Activated CD4-positive, alpha-beta T cell treated with anti-CD3 and anti-CD28 coated beads, Interleukin-2, amount 10 ng/mL, durations not matched to agents 7 days and 5 days (primary cell): Measurements from ENCODE around the gene LAMA3. TPM values are rescaled to one million over a fixed set of nuclear protein-coding genes. Genes with fewer than 3 reads are reported as not detected.

Experiments
- CTCF ChIA-PET: fragments of 350-600 bp; sonication (Branson Sonifier 250); formaldehyde crosslinking; loops from one replicate; lab custom pipeline; 2021; ENCODE audit warnings: antibody characterized with exemption; lab: Charles Lee
- POLR2A ChIA-PET: fragments of 350-600 bp; sonication (Branson Sonifier 250); formaldehyde crosslinking; loops from one replicate; lab custom pipeline; 2021; ENCODE audit warnings: antibody characterized with exemption; lab: Charles Lee
- DNase-seq: peaks from one replicate; pipeline ENCODE4 v3.0.0-alpha.2; 2020
- H3K27ac Mint-ChIP-seq: one replicate; pipeline ENCODE4 v1.8.0; 2021; ENCODE audit warnings: mild to moderate bottlenecking, moderate library complexity, mixed read lengths
- H3K27me3 Mint-ChIP-seq: one replicate; pipeline ENCODE4 v1.8.0; 2021; ENCODE audit warnings: mixed read lengths
- H3K36me3 Mint-ChIP-seq: one replicate; pipeline ENCODE4 v1.8.0; 2021; ENCODE audit warnings: low read depth, mixed read lengths
- H3K4me1 Mint-ChIP-seq: one replicate; pipeline ENCODE4 v1.8.0; 2021; ENCODE audit warnings: mixed read lengths
- H3K4me3 Mint-ChIP-seq: one replicate; pipeline ENCODE4 v1.8.0; 2021; ENCODE audit warnings: mild to moderate bottlenecking, moderate library complexity, mixed read lengths
- H3K9me3 Mint-ChIP-seq: one replicate; pipeline ENCODE4 v1.8.0; 2021; ENCODE audit warnings: mixed read lengths
- total RNA-seq, 2 experiments: library from RNA; stranded (reverse); gene quantifications; one replicate each; pipeline ENCODE4 v1.2.3, GENCODE V29; 2021

The LAMA3 gene, protein sequence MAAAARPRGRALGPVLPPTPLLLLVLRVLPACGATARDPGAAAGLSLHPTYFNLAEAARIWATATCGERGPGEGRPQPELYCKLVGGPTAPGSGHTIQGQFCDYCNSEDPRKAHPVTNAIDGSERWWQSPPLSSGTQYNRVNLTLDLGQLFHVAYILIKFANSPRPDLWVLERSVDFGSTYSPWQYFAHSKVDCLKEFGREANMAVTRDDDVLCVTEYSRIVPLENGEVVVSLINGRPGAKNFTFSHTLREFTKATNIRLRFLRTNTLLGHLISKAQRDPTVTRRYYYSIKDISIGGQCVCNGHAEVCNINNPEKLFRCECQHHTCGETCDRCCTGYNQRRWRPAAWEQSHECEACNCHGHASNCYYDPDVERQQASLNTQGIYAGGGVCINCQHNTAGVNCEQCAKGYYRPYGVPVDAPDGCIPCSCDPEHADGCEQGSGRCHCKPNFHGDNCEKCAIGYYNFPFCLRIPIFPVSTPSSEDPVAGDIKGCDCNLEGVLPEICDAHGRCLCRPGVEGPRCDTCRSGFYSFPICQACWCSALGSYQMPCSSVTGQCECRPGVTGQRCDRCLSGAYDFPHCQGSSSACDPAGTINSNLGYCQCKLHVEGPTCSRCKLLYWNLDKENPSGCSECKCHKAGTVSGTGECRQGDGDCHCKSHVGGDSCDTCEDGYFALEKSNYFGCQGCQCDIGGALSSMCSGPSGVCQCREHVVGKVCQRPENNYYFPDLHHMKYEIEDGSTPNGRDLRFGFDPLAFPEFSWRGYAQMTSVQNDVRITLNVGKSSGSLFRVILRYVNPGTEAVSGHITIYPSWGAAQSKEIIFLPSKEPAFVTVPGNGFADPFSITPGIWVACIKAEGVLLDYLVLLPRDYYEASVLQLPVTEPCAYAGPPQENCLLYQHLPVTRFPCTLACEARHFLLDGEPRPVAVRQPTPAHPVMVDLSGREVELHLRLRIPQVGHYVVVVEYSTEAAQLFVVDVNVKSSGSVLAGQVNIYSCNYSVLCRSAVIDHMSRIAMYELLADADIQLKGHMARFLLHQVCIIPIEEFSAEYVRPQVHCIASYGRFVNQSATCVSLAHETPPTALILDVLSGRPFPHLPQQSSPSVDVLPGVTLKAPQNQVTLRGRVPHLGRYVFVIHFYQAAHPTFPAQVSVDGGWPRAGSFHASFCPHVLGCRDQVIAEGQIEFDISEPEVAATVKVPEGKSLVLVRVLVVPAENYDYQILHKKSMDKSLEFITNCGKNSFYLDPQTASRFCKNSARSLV (N-terminal part only)
- total RNA-seq = under 1 TPM; 0.20 to 0.54 TPM

DNA sequence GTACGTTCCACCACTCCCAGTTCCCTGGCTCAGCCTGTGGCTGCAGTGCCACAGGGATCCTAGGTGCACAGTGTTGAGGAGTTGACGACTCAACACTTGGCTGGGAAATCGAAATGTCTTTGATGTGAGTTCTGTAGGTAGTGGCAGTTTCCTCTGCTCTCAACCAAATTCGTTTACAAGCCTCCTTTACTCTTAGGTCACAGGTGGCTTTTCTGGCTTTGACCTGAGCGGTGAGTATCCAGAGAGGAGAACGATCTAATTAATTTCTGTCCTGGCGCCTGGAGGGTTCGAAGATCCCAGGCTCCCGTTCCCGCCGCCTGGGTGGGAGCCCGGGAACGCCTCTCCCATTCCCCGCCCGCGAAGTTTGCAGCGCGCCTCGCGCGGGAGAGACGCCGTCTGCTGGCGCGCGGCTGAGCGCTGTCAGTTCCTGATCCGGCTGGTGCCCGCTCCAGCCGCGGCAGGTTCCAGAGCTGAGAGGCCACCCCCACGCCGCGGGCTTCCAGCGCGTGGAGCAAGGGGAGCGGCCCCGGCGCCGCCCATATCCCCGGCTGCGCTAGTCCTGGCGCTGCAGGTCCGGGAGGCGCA lies at the start of gene LAMA3:
Gene LAMA3 (plus strand): TSS at position 423 of the 585 bp plus-strand sequence. CDS start 231 bp downstream, outside the sequence.
- Mint-ChIP-seq H3K9me3 (no peaks in the 10 kb centered on the region), H3K27ac (no peak within 1 kb of the TSS), H3K27me3 (peaks cover 52% of the 10 kb centered on the region), H3K4me3 (peak within 1 kb of the TSS; percentile 64), H3K4me1 (peaks cover 6% of the 10 kb centered on the region), H3K36me3 (no peaks in the 10 kb centered on the region)
- POLR2A ChIA-PET = no interaction called here
- CTCF ChIA-PET = no interaction called here
- DNase-seq = peak; percentile 22

DNA sequence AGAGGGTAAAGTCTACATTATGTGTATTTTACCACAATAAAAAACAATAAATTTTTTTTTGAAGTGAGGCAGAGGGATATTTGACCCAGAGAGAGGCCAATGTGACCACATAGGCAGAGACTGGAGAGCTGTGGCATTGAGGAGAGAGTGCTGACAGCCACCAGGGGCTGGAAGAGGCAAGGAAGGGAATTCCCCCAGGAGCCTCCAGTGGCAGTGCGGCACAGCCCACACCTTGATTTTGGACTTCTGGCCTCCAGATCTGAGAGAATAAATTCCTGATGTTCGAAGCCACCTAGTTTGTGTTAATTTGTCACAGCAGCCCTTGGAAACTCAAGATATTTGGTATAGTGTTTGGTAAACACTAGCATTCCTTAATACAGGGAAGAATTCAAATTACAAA lies 49.2 kb upstream of the LAMA3 start:
- POLR2A ChIA-PET = no interaction called here
- Mint-ChIP-seq H3K4me1 (peaks cover 6% of the 10 kb centered on the region), H3K27me3 (peaks cover 16% of the 10 kb centered on the region), H3K4me3 (no peak overlapping the region), H3K27ac (no peak overlapping the region), H3K9me3 (peaks cover 6% of the 10 kb centered on the region), H3K36me3 (no peaks in the 10 kb centered on the region)
- CTCF ChIA-PET = interaction anchor here (0.7 kb wide), 1 partner anchor 14 kb away, joined by 3 read pairs; no protein-coding TSS in a partner anchor
- no peak for DNase-seq

DNA sequence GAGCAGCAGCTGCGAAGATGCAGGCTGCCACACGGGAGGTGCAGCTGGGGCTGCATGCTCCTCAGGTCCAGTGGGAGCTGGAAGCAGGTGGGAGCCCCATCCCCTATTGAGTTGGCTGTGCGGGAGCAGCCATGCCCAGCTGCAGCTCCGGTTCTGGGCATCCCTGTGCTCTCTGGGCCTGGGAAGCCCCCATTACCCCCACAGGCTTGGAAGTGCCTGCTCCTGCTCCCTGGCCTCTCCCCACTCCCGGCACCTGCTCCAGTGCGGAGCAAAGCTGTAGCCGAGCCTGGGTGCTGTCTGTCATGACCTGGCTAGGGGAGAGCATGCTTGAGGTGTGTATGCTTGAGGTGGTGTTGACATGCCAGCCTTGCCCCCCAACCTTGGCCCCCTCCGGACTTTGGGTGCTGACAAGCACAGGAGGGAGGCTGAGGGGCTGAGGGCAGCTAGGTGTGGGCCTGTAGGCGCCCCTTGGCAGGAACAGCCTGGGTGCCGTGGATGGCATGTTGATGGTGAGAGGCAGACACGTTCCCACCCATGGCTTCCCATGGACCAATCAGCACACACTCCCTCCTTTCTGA lies 48.0 kb upstream of the LAMA3 start:
- Mint-ChIP-seq H3K9me3 (peaks cover 6% of the 10 kb centered on the region), H3K27ac (no peak overlapping the region), H3K27me3 (peaks cover 14% of the 10 kb centered on the region), H3K4me3 (no peak overlapping the region), H3K36me3 (no peaks in the 10 kb centered on the region), H3K4me1 (no peaks in the 10 kb centered on the region)
- ChIA-PET POLR2A (no interaction called here), CTCF (interaction anchor here (1.2 to 2.3 kb wide), 3 partner anchors 9 to 15 kb away, joined by 5 to 7 read pairs (median 6); no protein-coding TSS in a partner anchor)
- DNase-seq = no peak

DNA sequence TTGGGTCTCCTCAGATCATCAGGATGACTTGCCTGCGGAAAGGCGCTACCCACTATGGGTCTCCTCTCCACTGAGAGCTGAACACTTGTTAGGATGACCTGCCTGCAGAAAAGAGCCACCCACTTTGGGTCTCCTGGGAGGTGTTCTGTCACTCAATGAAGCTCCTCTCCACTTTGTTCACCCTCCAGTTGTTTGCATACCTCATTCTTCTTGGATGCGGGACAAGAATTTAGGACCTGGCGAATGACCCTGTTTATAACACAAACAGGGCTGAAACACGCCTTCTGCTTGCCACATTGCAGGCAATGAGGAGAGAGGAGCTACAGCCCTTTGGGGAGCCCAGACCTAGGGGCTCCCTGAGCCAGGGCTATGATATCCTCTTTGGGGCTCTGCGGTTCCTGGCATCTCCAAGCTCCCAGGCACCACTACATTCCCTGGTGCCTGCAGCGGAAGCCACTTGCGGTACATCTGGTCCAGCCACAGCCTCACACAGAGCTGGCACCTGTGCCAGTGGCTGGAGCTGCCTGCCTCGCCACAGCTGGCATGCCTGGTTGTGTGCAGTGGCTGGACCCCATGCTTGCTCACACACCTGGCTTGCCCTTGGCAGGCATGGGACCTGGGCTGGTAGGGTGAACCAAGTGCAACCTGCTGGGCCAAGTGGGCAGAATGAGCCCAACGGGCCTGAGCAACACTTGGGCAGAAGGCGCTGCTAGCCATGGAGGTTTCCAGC lies 47.2 kb upstream of the LAMA3 start:
- DNase-seq = no peak
- Mint-ChIP-seq H3K27ac (no peak overlapping the region), H3K9me3 (peaks cover 6% of the 10 kb centered on the region), H3K4me3 (no peak overlapping the region), H3K4me1 (no peaks in the 10 kb centered on the region), H3K27me3 (peaks cover 17% of the 10 kb centered on the region), H3K36me3 (no peaks in the 10 kb centered on the region)
- ChIA-PET CTCF (interaction anchor here (1.8 to 2.3 kb wide), 2 partner anchors 8 to 14 kb away, joined by 6 to 7 read pairs; no protein-coding TSS in a partner anchor), POLR2A (no interaction called here)

DNA sequence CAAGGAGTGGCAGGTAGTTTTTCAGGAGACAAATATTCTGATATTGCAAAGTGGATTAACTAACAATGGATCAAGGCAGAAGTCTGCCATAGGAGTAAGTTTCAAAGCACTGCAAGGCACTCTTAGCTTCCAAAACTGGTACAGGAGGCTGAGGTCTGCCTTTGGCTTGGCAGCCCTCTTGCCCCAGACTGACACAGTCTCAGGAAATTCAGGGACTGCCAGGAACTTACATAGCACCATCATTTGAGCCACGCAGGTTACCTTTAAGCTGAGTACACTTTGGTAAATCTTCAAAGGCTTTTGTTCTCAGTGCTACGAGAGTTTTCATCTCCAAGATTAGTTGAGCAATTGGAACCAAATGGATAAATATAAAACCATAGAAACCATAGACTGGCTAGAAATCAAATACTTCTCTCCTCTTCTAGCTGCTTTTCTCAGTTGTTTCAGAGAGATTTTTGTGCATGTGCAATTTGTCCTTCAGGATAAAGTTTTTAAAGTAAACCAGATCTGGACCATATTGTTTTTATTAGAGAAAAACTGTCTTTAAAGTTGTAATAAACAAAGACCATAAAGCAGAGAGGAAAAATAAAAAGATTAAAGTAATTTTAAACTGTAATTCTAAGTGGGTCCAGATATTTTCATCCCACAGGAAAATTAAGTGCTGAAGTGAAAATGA lies 45.3 kb upstream of the LAMA3 start:
- POLR2A ChIA-PET = no interaction called here
- no peak overlapping the region for H3K27ac Mint-ChIP-seq
- no peak for DNase-seq
- peaks cover 15% of the 10 kb centered on the region for H3K27me3 Mint-ChIP-seq
- H3K4me3 Mint-ChIP-seq = no peak overlapping the region
- peaks cover 6% of the 10 kb centered on the region for H3K9me3 Mint-ChIP-seq
- CTCF ChIA-PET = interaction anchor here (0.9 to 1.0 kb wide), 2 partner anchors 18 to 22 kb away, joined by 3 read pairs; no protein-coding TSS in a partner anchor
- no peaks in the 10 kb centered on the region for H3K36me3 Mint-ChIP-seq
- no peaks in the 10 kb centered on the region for H3K4me1 Mint-ChIP-seq

DNA sequence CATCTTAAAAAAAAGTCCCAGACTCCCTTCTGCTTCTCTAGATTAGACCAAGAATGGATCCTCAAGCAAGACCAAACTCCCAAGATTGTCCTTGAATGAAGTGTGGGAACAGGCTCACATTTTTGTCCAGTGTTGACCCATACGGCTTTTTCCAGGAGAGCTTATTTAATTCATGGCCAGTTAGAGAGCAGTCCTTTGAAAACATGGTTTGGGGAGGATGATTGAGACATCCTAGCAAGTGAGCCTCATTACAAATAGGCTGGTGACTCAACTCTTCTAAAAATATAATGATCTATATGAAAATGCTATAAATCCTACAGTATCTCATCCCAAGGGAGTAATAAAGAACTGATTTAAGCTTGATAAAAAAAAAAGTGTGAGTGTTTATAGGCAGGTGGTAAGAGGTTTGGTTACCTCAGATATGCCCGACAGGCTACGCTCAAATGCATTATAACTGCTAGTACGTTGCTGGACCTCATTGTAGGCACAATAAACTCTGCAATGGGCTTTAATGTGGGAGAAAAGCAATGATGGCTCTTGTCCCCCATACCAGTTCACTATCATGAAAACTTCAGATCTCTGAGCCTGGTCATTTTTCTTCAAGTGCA lies 43.6 kb upstream of the LAMA3 start:
- H3K4me3 Mint-ChIP-seq = no peak overlapping the region
- DNase-seq = no peak
- H3K9me3 Mint-ChIP-seq = peaks cover 6% of the 10 kb centered on the region
- no peak overlapping the region for H3K27ac Mint-ChIP-seq
- no peaks in the 10 kb centered on the region for H3K36me3 Mint-ChIP-seq
- peaks cover 20% of the 10 kb centered on the region for H3K27me3 Mint-ChIP-seq
- H3K4me1 Mint-ChIP-seq = no peaks in the 10 kb centered on the region
- CTCF ChIA-PET = no interaction called here
- POLR2A ChIA-PET = no interaction called here

DNA sequence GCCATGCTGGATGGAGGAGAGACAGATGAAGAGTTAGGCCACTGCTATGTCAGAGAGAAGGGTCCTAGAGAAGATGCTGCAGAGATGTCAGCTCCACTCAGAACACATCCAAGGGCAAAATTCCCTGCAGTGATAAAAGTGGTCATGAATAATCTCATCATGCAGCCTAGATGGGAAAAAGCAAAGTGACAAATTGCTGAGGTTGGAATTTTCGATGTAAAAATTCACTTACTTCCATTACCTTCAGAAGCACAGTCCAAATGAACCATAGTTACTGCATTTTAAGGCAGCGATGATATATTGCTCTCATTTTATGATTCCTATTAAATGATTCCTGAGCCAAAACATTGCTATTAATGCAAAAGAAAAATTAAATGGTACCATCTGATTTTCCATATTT lies 43.0 kb upstream of the LAMA3 start:
- CTCF ChIA-PET = interaction anchor here (0.7 to 1.0 kb wide), 2 partner anchors 8 to 33 kb away, joined by 3 read pairs; no protein-coding TSS in a partner anchor
- POLR2A ChIA-PET = no interaction called here
- no peak overlapping the region for H3K27ac Mint-ChIP-seq
- no peaks in the 10 kb centered on the region for H3K36me3 Mint-ChIP-seq
- H3K4me1 Mint-ChIP-seq = no peaks in the 10 kb centered on the region
- H3K4me3 Mint-ChIP-seq = no peak overlapping the region
- DNase-seq = no peak
- peaks cover 6% of the 10 kb centered on the region for H3K9me3 Mint-ChIP-seq
- H3K27me3 Mint-ChIP-seq = peaks cover 20% of the 10 kb centered on the region

DNA sequence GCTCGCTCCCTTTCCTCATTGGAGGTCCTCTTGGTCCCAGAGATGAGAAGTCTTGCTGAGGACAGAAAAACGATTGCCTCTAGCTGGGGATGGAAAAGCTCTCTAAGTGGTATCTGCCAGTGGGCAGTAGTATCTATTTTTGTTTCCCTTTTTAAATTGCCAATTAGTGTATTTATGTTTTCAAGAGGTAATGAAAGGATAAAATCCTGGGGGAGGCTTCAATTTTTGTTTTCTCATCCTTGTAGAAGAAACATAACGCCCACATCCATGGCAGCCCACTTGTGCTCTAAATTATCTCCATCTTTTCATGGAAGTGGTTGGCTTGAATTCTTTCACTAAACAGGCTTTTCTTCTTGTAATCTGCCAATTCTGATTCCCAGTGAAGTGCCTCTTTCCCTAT lies 40.8 kb upstream of the LAMA3 start:
- ChIA-PET POLR2A (no interaction called here), CTCF (no interaction called here)
- no peaks in the 10 kb centered on the region for H3K9me3 Mint-ChIP-seq
- no peak for DNase-seq
- no peaks in the 10 kb centered on the region for H3K36me3 Mint-ChIP-seq
- H3K4me3 Mint-ChIP-seq = no peak overlapping the region
- peaks cover 20% of the 10 kb centered on the region for H3K27me3 Mint-ChIP-seq
- no peaks in the 10 kb centered on the region for H3K4me1 Mint-ChIP-seq
- no peak overlapping the region for H3K27ac Mint-ChIP-seq

DNA sequence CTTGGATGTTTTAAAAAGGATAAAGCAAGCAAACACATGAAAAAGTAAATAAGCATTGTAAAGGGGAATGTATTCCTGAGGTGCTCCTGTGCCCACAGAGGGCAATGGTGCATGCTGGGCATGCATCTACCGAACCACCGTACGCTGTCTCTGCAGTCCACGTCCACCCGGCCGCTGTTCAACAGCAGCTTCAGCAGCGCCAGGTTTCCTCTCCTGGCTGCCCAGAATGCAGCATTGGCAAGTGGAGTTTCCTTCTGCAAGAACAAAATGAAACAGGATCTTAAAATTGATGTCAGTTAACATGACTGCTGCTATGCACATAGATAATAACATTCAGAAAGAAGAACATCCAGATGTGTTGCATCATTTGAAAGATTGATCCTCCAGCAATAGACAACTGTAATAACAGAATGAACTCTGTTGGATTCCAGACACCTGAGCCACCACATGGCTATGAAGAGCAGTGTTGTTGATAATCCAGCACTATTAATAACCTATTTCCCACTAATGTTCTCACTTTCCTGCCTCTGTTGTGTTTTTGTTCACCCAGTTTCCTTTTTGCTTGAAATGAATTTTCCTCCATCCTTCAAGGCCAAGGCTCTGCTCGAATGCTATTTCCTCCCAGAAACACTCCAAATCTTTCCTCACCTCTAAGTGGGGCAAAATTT lies 40.2 kb upstream of the LAMA3 start:
- CTCF ChIA-PET = no interaction called here
- Mint-ChIP-seq H3K4me3 (no peak overlapping the region), H3K27ac (no peak overlapping the region)

More for the DNA sequence above, 40.2 kb upstream of the LAMA3 start:
- Mint-ChIP-seq H3K27me3 (peaks cover 20% of the 10 kb centered on the region), H3K4me1 (no peaks in the 10 kb centered on the region), H3K36me3 (no peaks in the 10 kb centered on the region), H3K9me3 (no peaks in the 10 kb centered on the region)
- POLR2A ChIA-PET = no interaction called here
- DNase-seq = no peak
